ENCODE data around the gene CARMIL1.
A peak's percentile ranks its signal among the peaks of the same experiment; 100 is the strongest.
"Not testable (repeated sequence)": the region's sequence is repeated elsewhere in the genome, so short reads cannot be mapped to it uniquely, and the experiment has no call there.

The CARMIL1 gene

DNA sequence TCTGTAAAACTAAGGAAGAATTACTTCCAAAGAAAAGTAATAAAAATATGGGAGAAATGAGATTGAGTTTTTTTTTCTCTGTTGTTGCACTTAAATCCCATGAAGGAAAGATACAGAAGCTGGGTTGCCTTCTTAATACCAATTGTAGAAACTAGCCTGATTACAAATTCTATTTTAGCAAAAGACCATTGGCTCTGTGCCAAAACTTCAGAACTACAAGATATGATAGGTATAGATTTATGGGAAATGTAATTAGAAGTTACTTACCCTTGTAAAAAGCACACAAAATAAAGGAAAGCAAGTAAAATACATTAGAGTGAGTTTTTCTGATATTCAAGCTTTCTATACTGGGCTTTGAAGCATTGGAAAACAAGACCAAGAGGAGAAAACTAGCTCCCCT lies 299.4 kb downstream of the CARMIL1 start:
- no peak for DNase-seq (ENCODE audit: low read depth)
- H3K4me3 ChIP-seq (ENCODE audit: low read depth, low read length), result no peak overlapping the region

DNA sequence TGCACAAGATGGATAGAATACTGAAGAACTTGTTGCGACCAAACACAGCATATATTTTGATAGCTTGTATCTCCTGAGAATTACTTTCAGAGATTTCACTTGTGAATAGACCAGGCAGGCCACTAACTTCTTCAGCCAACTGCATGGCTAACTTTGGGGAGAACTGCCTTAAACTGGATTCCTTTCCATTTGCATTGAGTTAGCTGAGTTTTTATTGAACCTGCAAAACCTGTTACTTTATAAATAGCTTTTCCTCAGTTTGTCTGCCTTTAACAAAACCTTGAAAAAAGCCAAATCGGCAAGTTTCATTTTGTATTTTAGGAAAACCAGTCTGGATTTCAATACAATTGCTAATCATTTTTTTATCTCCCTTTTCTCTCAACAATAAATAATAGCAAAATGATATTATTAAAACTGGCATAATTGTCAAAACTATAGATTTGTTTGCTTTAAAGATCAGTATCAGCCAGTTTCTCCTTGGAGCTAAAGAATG lies 300.3 kb downstream of the CARMIL1 start:
- H3K4me3 ChIP-seq (ENCODE audit: low read depth, low read length), result no peak overlapping the region
- no peak for DNase-seq (ENCODE audit: low read depth)

- no peak for DNase-seq (ENCODE audit: low read depth)
- no peak overlapping the region for H3K4me3 ChIP-seq (ENCODE audit: low read depth, low read length)
Measured at GRCh38 chr6:25579902-25580495, 300.8 kb downstream of the CARMIL1 start.

DNA sequence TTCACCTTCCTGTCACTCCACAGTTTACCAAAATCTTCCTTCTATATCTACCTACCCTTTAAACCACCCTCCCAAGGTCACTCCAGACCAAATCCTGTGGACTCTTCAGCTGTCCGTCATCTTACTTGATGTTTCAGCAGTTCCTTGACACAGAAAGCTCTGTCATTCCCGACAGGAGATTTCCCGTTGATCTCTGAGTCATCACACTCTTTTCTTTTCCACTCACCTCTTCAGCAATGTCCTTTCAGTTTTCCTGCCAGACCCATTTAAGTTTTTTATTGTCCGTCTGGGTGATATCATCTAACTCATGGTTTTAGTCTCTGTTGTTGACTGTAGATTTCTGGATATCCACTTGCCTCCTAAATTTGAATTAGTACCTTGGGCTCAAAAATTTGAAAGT lies 302.9 kb downstream of the CARMIL1 start:
- no peak overlapping the region for H3K4me3 ChIP-seq (ENCODE audit: low read depth, low read length)
- no peak for DNase-seq (ENCODE audit: low read depth)

GRCh38 chr6:25583099-25583498 lies 303.9 kb downstream of the CARMIL1 start:
- no peak for DNase-seq (ENCODE audit: low read depth)
- H3K4me3 ChIP-seq (ENCODE audit: low read depth, low read length), result no peak overlapping the region

- DNase-seq (ENCODE audit: low read depth), result no peak
- H3K4me3 ChIP-seq (ENCODE audit: low read depth, low read length), result no peak overlapping the region
Measured at GRCh38 chr6:25583906-25584305, 304.7 kb downstream of the CARMIL1 start.

DNA sequence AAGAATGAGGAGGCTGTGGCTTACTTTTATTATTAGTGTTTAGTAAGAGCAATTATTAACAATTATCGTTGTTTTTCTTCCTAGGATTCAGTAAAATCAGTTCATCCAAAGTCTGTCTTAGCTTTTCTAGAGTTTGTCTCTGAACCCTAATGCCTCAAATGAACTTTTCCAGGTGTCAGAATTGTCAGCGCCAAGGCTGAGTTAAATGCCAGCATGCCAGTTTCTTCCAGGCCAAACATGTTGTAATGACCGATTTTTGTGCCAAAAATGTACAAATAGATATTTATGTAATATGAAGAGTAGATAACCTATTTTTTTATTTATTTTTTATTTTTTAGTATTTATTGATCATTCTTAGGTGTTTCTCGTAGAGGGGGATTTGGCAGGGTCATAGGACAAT lies 306.1 kb downstream of the CARMIL1 start:
- DNase-seq (ENCODE audit: low read depth), result no peak
- no peak overlapping the region for H3K4me3 ChIP-seq (ENCODE audit: low read depth, low read length)

- H3K4me3 ChIP-seq (ENCODE audit: low read depth, low read length); DNase-seq (ENCODE audit: low read depth): not testable (repeated sequence)
Measured at GRCh38 chr6:25586119-25586518, 306.9 kb downstream of the CARMIL1 start.

DNA sequence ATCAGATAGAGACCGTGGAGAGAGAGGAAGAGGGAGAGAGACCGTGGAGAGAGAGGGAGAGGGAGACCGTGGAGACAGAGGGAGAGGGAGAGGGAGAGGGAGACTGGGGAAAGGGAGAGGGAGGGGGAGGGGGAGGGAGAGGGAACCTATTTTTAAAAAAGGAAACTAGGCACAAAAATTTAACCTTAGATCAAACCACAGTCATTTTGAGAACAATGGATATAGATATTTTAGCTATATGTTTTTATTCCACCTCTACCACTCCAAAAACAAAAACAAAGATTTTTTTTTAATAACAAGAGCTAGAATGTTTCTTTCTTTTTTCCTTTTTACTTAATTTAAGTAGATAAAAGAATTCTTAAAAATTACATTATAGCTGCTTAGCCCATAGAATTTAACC lies 307.8 kb downstream of the CARMIL1 start:
- H3K4me3 ChIP-seq (ENCODE audit: low read depth, low read length), result no peak overlapping the region
- DNase-seq (ENCODE audit: low read depth), result no peak

DNA sequence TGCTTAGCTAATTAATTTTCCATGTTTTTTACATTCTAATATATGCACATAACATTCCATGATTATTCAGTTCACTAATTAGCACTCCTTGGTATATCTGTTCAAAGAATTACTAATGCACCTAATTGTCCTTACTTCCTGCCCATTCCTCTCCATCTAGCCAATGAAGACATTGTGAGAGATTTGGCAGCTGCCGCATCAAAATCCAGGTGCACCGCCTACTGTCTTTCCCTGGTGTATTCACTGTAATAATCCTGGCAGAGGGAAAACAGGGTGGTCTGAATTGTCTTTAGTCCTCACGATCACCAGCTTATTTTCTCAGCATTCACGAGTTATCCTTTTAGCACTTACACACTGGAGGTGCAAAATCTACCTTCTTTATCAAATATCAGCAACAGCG lies 311.8 kb downstream of the CARMIL1 start:
- H3K4me3 ChIP-seq (ENCODE audit: low read depth, low read length), result no peak overlapping the region
- no peak for DNase-seq (ENCODE audit: low read depth)

DNA sequence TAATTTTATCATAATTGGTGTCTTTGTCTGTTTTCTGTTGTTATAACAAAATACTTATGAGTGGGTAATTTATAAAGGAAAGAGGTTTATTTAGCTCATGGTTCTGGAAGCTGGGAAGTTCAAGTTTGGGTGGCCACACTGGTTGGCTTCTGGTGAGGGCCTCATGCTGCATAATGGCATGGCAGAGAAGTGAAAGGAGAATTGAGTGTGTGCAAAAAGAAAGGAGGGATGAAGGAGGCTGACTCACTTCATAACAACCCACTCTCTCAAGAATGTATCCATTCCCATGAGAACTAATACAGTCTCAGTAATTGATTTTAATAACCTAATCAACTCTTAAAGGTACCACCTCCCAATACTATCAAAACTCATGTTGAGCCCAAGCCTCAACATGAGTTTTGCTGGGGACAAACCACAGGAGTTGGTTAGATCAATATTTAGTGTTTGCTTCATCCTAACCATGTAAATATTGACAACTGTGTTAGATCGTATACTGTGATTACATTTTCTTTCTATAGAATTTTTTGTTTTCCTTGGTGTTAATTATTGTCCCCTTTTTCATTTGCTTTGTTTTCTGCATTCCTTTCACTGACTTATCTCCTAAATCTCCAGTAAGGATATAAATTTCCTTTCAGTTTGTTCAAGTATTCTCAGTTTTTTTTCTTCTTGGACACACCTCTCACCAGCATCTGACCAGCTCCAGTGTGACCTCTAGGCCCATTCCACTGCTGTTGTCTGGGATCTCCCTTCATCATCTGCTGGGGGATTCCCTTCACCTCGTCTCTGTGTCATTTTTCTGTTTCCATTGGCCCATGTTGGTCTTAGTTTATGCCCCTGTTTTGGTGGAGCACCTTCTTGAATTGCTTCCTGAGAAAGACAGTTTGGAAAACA lies 318.0 kb downstream of the CARMIL1 start:
- H3K4me3 ChIP-seq (ENCODE audit: low read depth, low read length), result no peak overlapping the region
- DNase-seq (ENCODE audit: low read depth), result no peak

DNA sequence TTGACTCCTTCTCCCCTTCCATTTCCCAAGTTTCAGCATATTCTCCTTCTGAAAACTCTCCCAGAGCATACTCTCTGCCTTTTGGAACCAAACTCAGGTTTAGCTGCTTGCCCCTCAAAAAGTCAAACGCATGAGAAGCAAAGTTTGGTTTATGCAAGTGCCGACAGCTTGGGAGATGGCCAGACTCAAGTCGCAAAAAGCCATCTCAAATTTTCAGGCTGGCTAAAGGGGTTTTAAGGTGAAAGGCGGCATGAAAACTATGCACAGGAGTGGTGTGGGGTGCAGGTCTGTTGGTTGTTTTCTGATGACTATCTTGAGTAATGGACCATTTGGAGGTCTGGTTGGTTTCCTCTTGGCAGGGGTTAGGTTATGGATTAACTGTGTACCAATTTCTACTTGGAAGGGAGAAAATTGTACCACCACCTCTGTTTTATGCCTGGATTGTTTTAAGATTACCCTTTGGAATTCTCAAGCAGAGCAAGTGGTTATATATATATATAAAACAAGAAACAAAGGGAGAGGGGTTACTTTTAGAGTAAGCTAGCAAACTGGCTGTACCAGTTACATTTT lies 320.4 kb downstream of the CARMIL1 start:
- DNase-seq (ENCODE audit: low read depth), result no peak
- no peak overlapping the region for H3K4me3 ChIP-seq (ENCODE audit: low read depth, low read length)

DNA sequence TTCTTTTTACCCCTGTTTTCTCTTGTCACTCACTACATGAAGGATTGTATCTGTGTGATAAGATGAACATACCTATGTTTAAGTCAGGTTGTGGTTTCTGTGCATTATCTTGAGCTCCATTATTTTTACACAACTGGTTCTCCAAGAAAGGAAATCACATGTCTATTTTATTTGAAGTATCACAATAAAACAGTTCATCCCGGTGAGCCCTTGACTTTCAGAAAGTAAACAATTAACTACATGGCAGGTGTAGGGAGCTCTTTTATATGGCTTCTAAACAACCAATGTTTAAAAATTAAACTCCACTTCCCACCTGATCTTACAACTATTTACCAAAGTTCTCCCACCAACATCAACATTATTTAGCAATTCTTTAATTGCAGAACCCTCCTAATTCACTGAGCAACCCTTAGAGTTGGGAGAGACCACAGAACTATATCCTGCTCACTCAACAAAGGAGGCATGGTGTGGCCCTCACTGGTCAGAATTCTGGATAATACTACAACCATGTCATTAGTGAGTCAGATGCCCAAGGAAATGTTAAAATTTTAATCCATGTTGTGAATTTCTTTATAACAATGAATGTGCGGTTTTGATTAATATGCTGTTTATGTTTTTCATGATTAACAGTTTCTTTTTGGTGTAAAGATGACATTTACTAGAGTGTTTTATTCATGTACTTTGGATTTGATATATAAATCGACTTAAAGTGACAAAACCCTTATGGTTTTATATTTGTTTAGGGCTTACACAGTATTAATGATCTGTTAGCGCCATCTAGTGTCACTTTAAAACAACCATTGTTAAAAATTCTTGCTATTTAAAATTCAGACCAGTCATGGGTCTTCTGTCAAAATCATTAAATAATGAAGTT lies 322.9 kb downstream of the CARMIL1 start:
- H3K4me3 ChIP-seq (ENCODE audit: low read depth, low read length), result no peak overlapping the region
- DNase-seq (ENCODE audit: low read depth), result peak; percentile 31

GRCh38 chr6:25602674-25602982 lies 323.5 kb downstream of the CARMIL1 start:
- H3K4me3 ChIP-seq (ENCODE audit: low read depth, low read length), result no peak overlapping the region
- no peak for DNase-seq (ENCODE audit: low read depth)

GRCh38 chr6:25603251-25603650 lies 324.1 kb downstream of the CARMIL1 start:
- H3K4me3 ChIP-seq (ENCODE audit: low read depth, low read length), result no peak overlapping the region
- no peak for DNase-seq (ENCODE audit: low read depth)

GRCh38 chr6:25606151-25606550 lies 327.0 kb downstream of the CARMIL1 start:
- H3K4me3 ChIP-seq (ENCODE audit: low read depth, low read length), result no peak overlapping the region
- no peak for DNase-seq (ENCODE audit: low read depth)

DNA sequence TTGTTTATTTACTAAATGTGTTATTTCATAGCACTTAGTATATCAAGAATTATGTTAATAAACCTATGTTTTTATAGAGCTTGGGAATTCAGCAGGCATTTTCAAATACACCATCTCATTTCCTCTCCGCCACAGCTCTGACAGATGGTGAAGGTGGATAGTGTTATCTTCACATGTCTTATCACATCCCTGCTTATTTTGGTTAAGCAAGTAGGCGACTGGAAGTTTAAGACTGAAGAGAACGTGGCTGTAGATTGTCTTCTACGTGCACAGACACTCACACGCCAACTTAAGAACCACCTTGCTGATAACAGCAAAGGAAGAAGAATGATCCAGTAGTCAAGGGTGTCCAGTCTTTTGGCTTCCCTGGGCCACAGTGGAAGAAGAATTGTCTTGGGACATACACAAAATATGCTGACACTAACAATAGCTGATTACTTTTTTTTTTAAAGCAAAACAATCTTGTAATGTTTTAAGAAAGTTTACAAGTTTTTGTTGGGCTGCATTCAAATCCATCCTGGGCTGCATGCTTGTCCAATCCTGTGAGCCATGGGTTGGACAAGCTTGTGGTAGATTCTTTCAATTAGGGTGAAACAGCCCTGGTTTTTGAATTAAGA lies 329.5 kb downstream of the CARMIL1 start:
- H3K4me3 ChIP-seq (ENCODE audit: low read depth, low read length), result no peak overlapping the region
- no peak for DNase-seq (ENCODE audit: low read depth)

- no peak for DNase-seq (ENCODE audit: low read depth)
Measured at GRCh38 chr6:25612666-25613065, 333.5 kb downstream of the CARMIL1 start.

GRCh38 chr6:25613415-25613814 lies 334.2 kb downstream of the CARMIL1 start:
- no peak overlapping the region for H3K4me3 ChIP-seq (ENCODE audit: low read depth, low read length)
- DNase-seq (ENCODE audit: low read depth), result no peak

More at GRCh38 chr6:25612666-25613065, 333.5 kb downstream of the CARMIL1 start:
- H3K4me3 ChIP-seq (ENCODE audit: low read depth, low read length), result no peak overlapping the region
